ENCODE data around the gene SIAE. TPM values are rescaled to one million over a fixed set of nuclear protein-coding genes. Genes with fewer than 3 reads are reported as not detected.

The SIAE gene, protein sequence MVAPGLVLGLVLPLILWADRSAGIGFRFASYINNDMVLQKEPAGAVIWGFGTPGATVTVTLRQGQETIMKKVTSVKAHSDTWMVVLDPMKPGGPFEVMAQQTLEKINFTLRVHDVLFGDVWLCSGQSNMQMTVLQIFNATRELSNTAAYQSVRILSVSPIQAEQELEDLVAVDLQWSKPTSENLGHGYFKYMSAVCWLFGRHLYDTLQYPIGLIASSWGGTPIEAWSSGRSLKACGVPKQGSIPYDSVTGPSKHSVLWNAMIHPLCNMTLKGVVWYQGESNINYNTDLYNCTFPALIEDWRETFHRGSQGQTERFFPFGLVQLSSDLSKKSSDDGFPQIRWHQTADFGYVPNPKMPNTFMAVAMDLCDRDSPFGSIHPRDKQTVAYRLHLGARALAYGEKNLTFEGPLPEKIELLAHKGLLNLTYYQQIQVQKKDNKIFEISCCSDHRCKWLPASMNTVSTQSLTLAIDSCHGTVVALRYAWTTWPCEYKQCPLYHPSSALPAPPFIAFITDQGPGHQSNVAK
- total RNA-seq (2013) = 7.2 TPM
- polyA plus RNA-seq (1 to 10 TPM; 6.7 to 8.9 (median 7.8) TPM), polyA minus RNA-seq (3.0 and 6.2 TPM in 2 replicates), total RNA-seq (1.5 to 9.9 (median 5.5) reads per million in 11 experiments)

DNA sequence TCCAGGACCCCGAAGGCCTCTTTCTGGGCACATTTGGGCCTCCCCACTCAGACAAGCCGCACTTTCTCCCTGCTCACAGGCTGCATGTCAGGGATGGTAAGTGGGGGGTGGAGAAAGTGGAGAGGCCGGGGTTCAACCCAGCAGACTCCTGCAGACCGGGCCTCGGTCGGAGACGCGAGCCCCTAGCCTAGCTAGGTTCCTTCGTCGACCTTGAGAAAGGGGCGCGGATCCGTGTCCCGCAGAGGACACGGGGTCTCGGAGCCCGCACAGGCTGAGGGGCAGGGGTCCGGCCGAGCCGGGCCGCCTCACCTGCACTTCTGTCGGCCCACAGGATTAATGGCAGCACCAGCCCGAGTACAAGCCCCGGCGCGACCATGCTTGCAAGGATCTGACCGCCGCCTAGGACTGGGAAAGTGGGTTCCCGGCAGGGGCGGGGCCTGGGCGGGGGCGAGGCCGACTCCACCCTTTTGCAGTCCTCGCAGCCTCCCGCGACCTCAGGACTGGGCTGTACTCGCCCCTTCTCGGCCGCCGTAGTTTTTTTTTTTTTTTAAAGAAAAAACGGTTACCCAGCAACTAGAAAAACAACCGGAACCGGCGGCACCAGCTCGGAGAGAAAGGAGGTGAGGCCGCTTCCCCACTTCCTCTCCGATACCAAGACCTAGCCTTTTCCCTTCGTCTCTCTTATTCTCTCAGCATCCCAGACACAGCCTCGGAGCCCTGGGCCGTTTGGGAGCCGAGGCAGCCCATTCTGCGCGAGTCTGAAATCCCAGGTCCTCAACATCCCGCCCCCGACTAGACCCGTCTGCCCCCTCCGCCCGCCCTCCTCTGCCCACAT, at the start of gene SIAE, which contains the start of gene SPA17:
TSS of gene SIAE (minus strand) at position 407 of the 835 bp plus-strand sequence. CDS start at position 376, 31 bp downstream.
TSS of gene SPA17 (plus strand) at position 572 of the 835 bp plus-strand sequence. CDS start 1,361 bp downstream, outside the sequence.
- Histone ChIP-seq H3K4me2 (replicated peaks; ENCODE audit: extremely low read depth, low read length, poor library complexity, severe bottlenecking) (peak within 1 kb of the TSS; percentile 96), H3K79me2 (ENCODE audit: insufficient read depth, low read length) (no peaks in the 10 kb centered on the region), H3K4me3 (replicated peaks in 1 of 3; ENCODE audit: low read depth in 2 of 3, low read length in 3 of 3) (peak within 1 kb of the TSS; percentile 73 to 91 (median 78)), H3K27ac (ENCODE audit: low read depth in 1 of 2, low read length in 2 of 2) (peak within 1 kb of the TSS; percentile 53 to 84), H4K20me1 (ENCODE audit: insufficient read depth, low read length) (no peaks in the 10 kb centered on the region), H3K9me3 (replicated peaks in 1 of 2; ENCODE audit: control insufficient read depth in 1 of 2, insufficient read depth in 1 of 2, low read length in 2 of 2) (no peaks in the 10 kb centered on the region), H2AFZ (ENCODE audit: insufficient read depth, low read depth, low read length, poor library complexity, severe bottlenecking) (peak within 1 kb of the TSS; percentile 99), H3K4me1 (ENCODE audit: control insufficient read depth in 1 of 2, insufficient read depth in 2 of 2, low read length in 2 of 2) (peaks cover 35% of the 10 kb centered on the region in 2 donors), H3K27me3 (ENCODE audit: control insufficient read depth in 2 of 2, insufficient read depth in 2 of 2, low read length in 2 of 2) (no peaks in the 10 kb centered on the region), H3K36me3 (replicated peaks in 1 of 2; ENCODE audit: control insufficient read depth in 1 of 2, insufficient read depth in 2 of 2, low read length in 2 of 2) (no peaks in the 10 kb centered on the region), H3K9ac (ENCODE audit: insufficient read depth, low read length, poor library complexity, severe bottlenecking) (peak within 1 kb of the TSS; percentile 71)
- H3K9me3 Mint-ChIP-seq = peaks cover 0 to 2% (median 0%) of the 10 kb centered on the region in 7 donors
- DNase-seq = peak; percentile 87 to 92 (median 91)
- intact Hi-C loops (cut with micrococcal nuclease) = loop anchor here in 1 of 2 donors (5.0 kb wide), 1 partner anchor 129 kb away; the partner anchor contains the start of gene MSANTD2
- WGBS (ENCODE audit: insufficient coverage) = under 1% methylated on average over 52 of the region's 58 CpGs
- no peaks in the 10 kb centered on the region for H3K36me3 Mint-ChIP-seq
- peaks cover 38% of the 10 kb centered on the region for H3K4me1 Mint-ChIP-seq
- peak within 1 kb of the TSS; percentile 92 to 99 (median 97) for H3K27ac Mint-ChIP-seq
- no peaks in the 10 kb centered on the region for H3K27me3 Mint-ChIP-seq (ENCODE audit: low read depth in 3 of 3)
- H3K4me3 Mint-ChIP-seq = peak within 1 kb of the TSS; percentile 88 to 93
- TF ChIP-seq, protein P1, sequence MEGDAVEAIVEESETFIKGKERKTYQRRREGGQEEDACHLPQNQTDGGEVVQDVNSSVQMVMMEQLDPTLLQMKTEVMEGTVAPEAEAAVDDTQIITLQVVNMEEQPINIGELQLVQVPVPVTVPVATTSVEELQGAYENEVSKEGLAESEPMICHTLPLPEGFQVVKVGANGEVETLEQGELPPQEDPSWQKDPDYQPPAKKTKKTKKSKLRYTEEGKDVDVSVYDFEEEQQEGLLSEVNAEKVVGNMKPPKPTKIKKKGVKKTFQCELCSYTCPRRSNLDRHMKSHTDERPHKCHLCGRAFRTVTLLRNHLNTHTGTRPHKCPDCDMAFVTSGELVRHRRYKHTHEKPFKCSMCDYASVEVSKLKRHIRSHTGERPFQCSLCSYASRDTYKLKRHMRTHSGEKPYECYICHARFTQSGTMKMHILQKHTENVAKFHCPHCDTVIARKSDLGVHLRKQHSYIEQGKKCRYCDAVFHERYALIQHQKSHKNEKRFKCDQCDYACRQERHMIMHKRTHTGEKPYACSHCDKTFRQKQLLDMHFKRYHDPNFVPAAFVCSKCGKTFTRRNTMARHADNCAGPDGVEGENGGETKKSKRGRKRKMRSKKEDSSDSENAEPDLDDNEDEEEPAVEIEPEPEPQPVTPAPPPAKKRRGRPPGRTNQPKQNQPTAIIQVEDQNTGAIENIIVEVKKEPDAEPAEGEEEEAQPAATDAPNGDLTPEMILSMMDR (IDR thresholded peaks at IDR 0.05) = no peak

DNA sequence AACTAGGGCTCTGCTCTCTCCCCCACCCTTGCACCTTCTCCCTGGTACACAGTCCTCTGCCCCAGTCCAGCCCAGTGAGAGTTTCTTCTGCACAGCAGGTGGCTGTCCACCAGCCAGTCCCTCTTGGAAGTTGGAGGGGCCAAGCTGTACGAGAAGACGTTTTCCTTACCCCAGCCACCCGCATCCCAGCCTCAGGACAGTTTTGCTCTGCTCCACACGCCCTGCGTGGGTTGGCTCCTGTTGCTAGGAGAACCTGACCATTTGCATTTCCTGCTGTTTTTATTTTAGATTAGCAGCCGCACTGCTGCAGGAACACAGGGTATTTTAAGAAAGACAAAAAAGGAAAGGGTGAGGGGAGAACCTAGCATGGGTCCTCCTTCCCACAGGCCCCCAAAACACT, 48.6 kb upstream of the SIAE start:
- Histone ChIP-seq H3K36me3 (replicated peaks in 1 of 2; ENCODE audit: control insufficient read depth in 1 of 2, insufficient read depth in 2 of 2, low read length in 2 of 2) (no peaks in the 10 kb centered on the region), H3K4me3 (replicated peaks in 1 of 3; ENCODE audit: low read depth in 2 of 3, low read length in 3 of 3) (no peak overlapping the region), H3K27me3 (ENCODE audit: control insufficient read depth in 2 of 2, insufficient read depth in 2 of 2, low read length in 2 of 2) (peaks cover 25 to 26% of the 10 kb centered on the region in 2 donors), H3K4me1 (ENCODE audit: control insufficient read depth in 1 of 2, insufficient read depth in 2 of 2, low read length in 2 of 2) (peaks cover 46% of the 10 kb centered on the region in 2 donors), H2AFZ (ENCODE audit: insufficient read depth, low read depth, low read length, poor library complexity, severe bottlenecking) (no peak overlapping the region), H3K9me3 (replicated peaks in 1 of 2; ENCODE audit: control insufficient read depth in 1 of 2, insufficient read depth in 1 of 2, low read length in 2 of 2) (peaks cover 0 to 9% of the 10 kb centered on the region in 2 donors), H4K20me1 (ENCODE audit: insufficient read depth, low read length) (no peaks in the 10 kb centered on the region), H3K27ac (ENCODE audit: low read depth in 1 of 2, low read length in 2 of 2) (no peak overlapping the region), H3K79me2 (ENCODE audit: insufficient read depth, low read length) (no peaks in the 10 kb centered on the region), H3K9ac (ENCODE audit: insufficient read depth, low read length, poor library complexity, severe bottlenecking) (no peak overlapping the region), H3K4me2 (replicated peaks; ENCODE audit: extremely low read depth, low read length, poor library complexity, severe bottlenecking) (no peak overlapping the region)
- 15% methylated on average over 3 of the region's 6 CpGs for WGBS (ENCODE audit: insufficient coverage)
- no peak overlapping the region for H3K4me3 Mint-ChIP-seq
- H3K36me3 Mint-ChIP-seq = peaks cover 6% of the 10 kb centered on the region in 2 donors
- peaks cover 57% of the 10 kb centered on the region for H3K4me1 Mint-ChIP-seq
- TF ChIP-seq, protein P1 (IDR thresholded peaks at IDR 0.05) = no peak
- H3K27ac Mint-ChIP-seq = no peak overlapping the region
- peaks cover 35 to 41% (median 35%) of the 10 kb centered on the region in 3 donors for H3K27me3 Mint-ChIP-seq (ENCODE audit: low read depth in 3 of 3)
- no peak for DNase-seq
- H3K9me3 Mint-ChIP-seq = peaks cover 0 to 16% (median 5%) of the 10 kb centered on the region in 7 donors
- intact Hi-C loops (cut with micrococcal nuclease) = no loop called here

Measured in CD14-positive monocyte (primary cell).